ENCODE data around the gene ENGASE. TPM values are rescaled to one million over a fixed set of nuclear protein-coding genes. Genes with fewer than 3 reads are reported as not detected.

The ENGASE gene
- polyA plus RNA-seq, 1 of the 3 experiments (the other 2 are of a cell fraction) = 30.1 TPM

- Histone ChIP-seq H3K4me3 (ENCODE audit: low read depth in 2 of 2, low read length in 1 of 2) (no peak overlapping the region), H3K9me3 (no peaks in the 10 kb centered on the region), H3K9ac (no peak overlapping the region), H3F3A (replicated peaks; ENCODE audit: insufficient read depth) (no peaks in the 10 kb centered on the region), H3K36me3 (replicated peaks in 1 of 2; ENCODE audit: control insufficient read depth in 1 of 2, insufficient read depth in 2 of 2, low read length in 1 of 2) (no peaks in the 10 kb centered on the region), H4K20me1 (ENCODE audit: insufficient read depth) (no peaks in the 10 kb centered on the region; the same call in 1 of the 2 replicates), H3K4me2 (no peak overlapping the region), H2AFZ (ENCODE audit: low read depth) (no peak overlapping the region), H3K9me2 (no peaks in the 10 kb centered on the region), H3K79me2 (ENCODE audit: insufficient read depth) (no peaks in the 10 kb centered on the region), H3K27ac (ENCODE audit: low read depth in 2 of 2, low read length in 1 of 2) (no peak overlapping the region), H3K27me3 (ENCODE audit: insufficient read depth) (peaks cover 5% of the 10 kb centered on the region; the same call in 1 of the 2 replicates), H3K4me1 (ENCODE audit: control insufficient read depth in 1 of 2, insufficient read depth in 2 of 2, low read depth in 1 of 2, low read length in 1 of 2) (peaks cover 0 to 3% of the 10 kb centered on the region in 2 experiments; a peak in 1 of 4 replicates)
- CTCF ChIA-PET = interaction anchor here (0.6 to 45.1 kb wide), 14 partner anchors 10 to 600 kb away, joined by 3 to 1305 read pairs (median 4); no protein-coding TSS in a partner anchor
- DNase-seq = no peak
- no peak for TF ChIP-seq GABPA (IDR thresholded peaks at IDR 0.05; ENCODE audit: low read depth)
- TF ChIP-seq NFIC (IDR thresholded peaks at IDR 0.05; ENCODE audit: borderline replicate concordance) = no peak
- no peak for TF ChIP-seq NRF1 (IDR thresholded peaks at IDR 0.05; ENCODE audit: low read depth, low read length)
- TF ChIP-seq FOXM1 (IDR thresholded peaks at IDR 0.05; ENCODE audit: low read depth) = no peak
- TF ChIP-seq EP300 (IDR thresholded peaks at IDR 0.05; ENCODE audit: borderline replicate concordance in 1 of 2, low read depth in 1 of 2, low read length in 1 of 2) = no peak
- no peak for TF ChIP-seq RFX5 (IDR thresholded peaks at IDR 0.05; ENCODE audit: low read length)
- no peak for TF ChIP-seq TAF1 (IDR thresholded peaks at IDR 0.05; ENCODE audit: borderline replicate concordance, low read depth, low read length)
- TF ChIP-seq FOSL2 (IDR thresholded peaks at IDR 0.05; ENCODE audit: borderline replicate concordance, low read depth) = no peak
- TF ChIP-seq YY1 (IDR thresholded peaks at IDR 0.05; ENCODE audit: low read depth) = no peak
- TF ChIP-seq POLR2AphosphoS5 (IDR thresholded peaks at IDR 0.05; ENCODE audit: low read depth, low read length) = no peak
- no peak for TF ChIP-seq GATA2 (CRISPR knock-in tag; IDR thresholded peaks at IDR 0.05)
- no peak for TF ChIP-seq SMC3 (IDR thresholded peaks at IDR 0.05; ENCODE audit: low read depth, low read length)
- 70% methylated on average over 22 of the region's 26 CpGs for WGBS (ENCODE audit: low lambda C conversion rate)
- POLR2A ChIA-PET = no interaction called here
Observed at GRCh38 chr17:79108232-79108850, 33.7 kb downstream of the ENGASE start.

GRCh38 chr17:79108870-79109269 is 34.2 kb downstream of the ENGASE start:
- H3K4me3 ChIP-seq (ENCODE audit: low read depth in 2 of 2, low read length in 1 of 2) = no peak overlapping the region
- no peaks in the 10 kb centered on the region for H3K9me3 ChIP-seq
- H3K36me3 ChIP-seq (replicated peaks in 1 of 2; ENCODE audit: control insufficient read depth in 1 of 2, insufficient read depth in 2 of 2, low read length in 1 of 2) = no peaks in the 10 kb centered on the region
- no peaks in the 10 kb centered on the region for H3K9me2 ChIP-seq
- H2AFZ ChIP-seq (ENCODE audit: low read depth) = no peak overlapping the region
- H3K79me2 ChIP-seq (ENCODE audit: insufficient read depth) = no peaks in the 10 kb centered on the region
- H3K4me1 ChIP-seq (ENCODE audit: control insufficient read depth in 1 of 2, insufficient read depth in 2 of 2, low read depth in 1 of 2, low read length in 1 of 2) = peaks cover 0 to 8% of the 10 kb centered on the region in 2 experiments; a peak in 1 of 4 replicates
- H3F3A ChIP-seq (replicated peaks; ENCODE audit: insufficient read depth) = no peaks in the 10 kb centered on the region
- H3K4me2 ChIP-seq = no peak overlapping the region
- peaks cover 10% of the 10 kb centered on the region; the same call in 1 of the 2 replicates for H3K27me3 ChIP-seq (ENCODE audit: insufficient read depth)
- TF ChIP-seq GABPA (IDR thresholded peaks at IDR 0.05; ENCODE audit: low read depth) (no peak), ZBTB33 (IDR thresholded peaks at IDR 0.05; ENCODE audit: borderline replicate concordance, low read depth) (no peak), IRF3 (IDR thresholded peaks at IDR 0.05; ENCODE audit: low read depth, low read length) (no peak), RAD21 (IDR thresholded peaks at IDR 0.05; ENCODE audit: low read length) (no peak), GATA2 (CRISPR knock-in tag; IDR thresholded peaks at IDR 0.05) (no peak), FOSL2 (IDR thresholded peaks at IDR 0.05; ENCODE audit: borderline replicate concordance, low read depth) (no peak), SMC3 (IDR thresholded peaks at IDR 0.05; ENCODE audit: low read depth, low read length) (no peak), EZH2phosphoT487 (IDR thresholded peaks at IDR 0.05; ENCODE audit: borderline replicate concordance, low read depth) (no peak), CTCF (IDR thresholded peaks at IDR 0.05) (no peak), RXRA (IDR thresholded peaks at IDR 0.05; ENCODE audit: borderline replicate concordance, low read depth) (no peak), JUND (IDR thresholded peaks at IDR 0.05) (no peak), MEF2A (IDR thresholded peaks at IDR 0.05; ENCODE audit: borderline replicate concordance, low read depth) (no peak), NFIC (IDR thresholded peaks at IDR 0.05; ENCODE audit: borderline replicate concordance) (no peak), NRF1 (IDR thresholded peaks at IDR 0.05; ENCODE audit: low read depth, low read length) (no peak), FOXM1 (IDR thresholded peaks at IDR 0.05; ENCODE audit: low read depth) (no peak), TAF1 (IDR thresholded peaks at IDR 0.05; ENCODE audit: borderline replicate concordance, low read depth, low read length) (no peak)
- 54% methylated on average over 8 of the region's 15 CpGs for WGBS (ENCODE audit: low lambda C conversion rate)
- no peak overlapping the region for H3K27ac ChIP-seq (ENCODE audit: low read depth in 2 of 2, low read length in 1 of 2)
- POLR2A ChIA-PET = no interaction called here
- CTCF ChIA-PET = interaction anchor here (0.6 to 45.1 kb wide), 23 partner anchors 8 to 600 kb away, joined by 3 to 1305 read pairs (median 4); partner anchors contain the start of gene ENGASE
- no peak for DNase-seq
- H4K20me1 ChIP-seq (ENCODE audit: insufficient read depth) = no peaks in the 10 kb centered on the region; the same call in 1 of the 2 replicates
- H3K9ac ChIP-seq = no peak overlapping the region
